Trophoblast cell (in vitro differentiated cells and primary cell): Measurements from ENCODE around the gene LMF1.

Source experiments
- DNase-seq, 2 donors: peaks; one replicate each; pipeline ENCODE4 v3.0.0-alpha.2; 2016
- H2AFZ ChIP-seq: 2 replicates; pipeline ENCODE4 v1.6.1; 2013; ENCODE audit warnings: low read length, moderate library complexity, mild to moderate bottlenecking; ENCODE audit not compliant: insufficient read depth, poor library complexity
- H2AK5ac ChIP-seq: 2 replicates; pipeline ENCODE4 v1.6.1; 2013; ENCODE audit warnings: mild to moderate bottlenecking, low read length
- H2BK120ac ChIP-seq: 2 replicates; pipeline ENCODE4 v1.6.1; 2013; ENCODE audit warnings: low read length, mild to moderate bottlenecking, moderate library complexity; ENCODE audit not compliant: insufficient read depth, poor library complexity
- H2BK12ac ChIP-seq: 2 replicates; pipeline ENCODE4 v1.6.1; 2013; ENCODE audit warnings: mild to moderate bottlenecking, low read length, moderate library complexity
- H2BK5ac ChIP-seq: 2 replicates; pipeline ENCODE4 v1.6.1; 2013; ENCODE audit warnings: low read length, low read depth, moderate library complexity, mild to moderate bottlenecking; ENCODE audit not compliant: poor library complexity
- H3K14ac ChIP-seq: 2 replicates; pipeline ENCODE4 v1.6.1; 2013; ENCODE audit warnings: mild to moderate bottlenecking, low read length
- H3K18ac ChIP-seq: 2 replicates; pipeline ENCODE4 v1.6.1; 2013; ENCODE audit warnings: mild to moderate bottlenecking, low read length
- H3K23ac ChIP-seq: 2 replicates; pipeline ENCODE4 v1.6.1; 2013; ENCODE audit warnings: low read length
- H3K27ac ChIP-seq: 2 replicates; pipeline ENCODE4 v1.5.1; 2013; ENCODE audit warnings: low read depth, mild to moderate bottlenecking, inconsistent platforms, low read length, moderate library complexity
- H3K27me3 ChIP-seq: 2 replicates; pipeline ENCODE4 v1.6.1; 2013; ENCODE audit warnings: inconsistent platforms, mild to moderate bottlenecking, low read length, moderate library complexity; ENCODE audit not compliant: insufficient read depth
- H3K36me3 ChIP-seq, 2 experiments: 1 replicate in 1 of 2; 2 replicates in 1 of 2; pipeline ENCODE4 v1.6.1; 2013; ENCODE audit warnings: low read length in 2 of 2, mild to moderate bottlenecking in 2 of 2, moderate library complexity in 1 of 2; ENCODE audit not compliant: insufficient read depth in 2 of 2, control insufficient read depth in 1 of 2
- H3K4ac ChIP-seq: 2 replicates; pipeline ENCODE4 v1.6.1; 2013; ENCODE audit warnings: low read depth, mild to moderate bottlenecking, low read length, moderate library complexity
- H3K4me1 ChIP-seq, 2 experiments: 1 replicate in 1 of 2; 2 replicates in 1 of 2; pipeline ENCODE4 v1.6.1; 2013; ENCODE audit warnings: low read length in 2 of 2, mild to moderate bottlenecking in 2 of 2, moderate library complexity in 1 of 2; ENCODE audit not compliant: insufficient read depth in 2 of 2, control insufficient read depth in 1 of 2
- H3K4me2 ChIP-seq: 2 replicates; pipeline ENCODE4 v1.6.1; 2013; ENCODE audit warnings: inconsistent platforms, mild to moderate bottlenecking, low read length, moderate library complexity
- H3K4me3 ChIP-seq: 2 replicates; pipeline ENCODE4 v1.5.1; 2013; ENCODE audit warnings: mild to moderate bottlenecking, low read depth, low read length, inconsistent platforms
- H3K79me1 ChIP-seq: one replicate; pipeline ENCODE4 v1.6.1; 2013; ENCODE audit warnings: low read length
- H3K79me2 ChIP-seq: 2 replicates; pipeline ENCODE4 v1.6.1; 2013; ENCODE audit warnings: low read length, mild to moderate bottlenecking; ENCODE audit not compliant: control insufficient read depth, insufficient read depth, poor library complexity
- H3K9ac ChIP-seq: 2 replicates; pipeline ENCODE4 v1.6.1; 2013; ENCODE audit warnings: mild to moderate bottlenecking, low read length
- H3K9me3 ChIP-seq: 2 replicates; pipeline ENCODE4 v1.6.1; 2013; ENCODE audit warnings: low read depth, mild to moderate bottlenecking, control low read depth, inconsistent platforms, low read length; ENCODE audit not compliant: insufficient read depth
- H4K12ac ChIP-seq: 2 replicates; pipeline ENCODE4 v1.6.1; 2013; ENCODE audit warnings: low read depth, mild to moderate bottlenecking, low read length, moderate library complexity
- H4K8ac ChIP-seq: 2 replicates; pipeline ENCODE4 v1.6.1; 2013; ENCODE audit warnings: low read depth, mild to moderate bottlenecking, low read length, moderate library complexity
- H4K91ac ChIP-seq: one replicate; pipeline ENCODE4 v1.6.1; 2013; ENCODE audit warnings: low read depth, mild to moderate bottlenecking, low read length, moderate library complexity
- WGBS: extraction: QIAGEN DNeasy Blood & Tissue Kit; methylation state at CpG from one replicate; pipeline ENCODE4 v1.1.7; 2013; ENCODE audit warnings: missing lambda C conversion rate; ENCODE audit not compliant: insufficient read length, insufficient coverage; ENCODE audit errors: extremely low coverage; 5-methylcytosine and 5-hydroxymethylcytosine counted together

Gene LMF1

GRCh38 chr16:807347-808084 lies 163.3 kb downstream of the LMF1 start:
- Histone ChIP-seq H4K8ac (peak overlapping the region; percentile 79), H4K91ac (peak overlapping the region; percentile 85), H4K12ac (peak overlapping the region; percentile 56), H3K23ac (no peak overlapping the region), H3K79me2 (peaks cover 5% of the 10 kb centered on the region), H3K27ac (no peak overlapping the region), H2BK5ac (peak overlapping the region; percentile 51), H3K9ac (peak overlapping the region; percentile 68), H2BK12ac (no peak overlapping the region), H3K14ac (peak overlapping the region; percentile 36), H2AFZ (peak overlapping the region; percentile 59), H2BK120ac (peak overlapping the region; percentile 64), H2AK5ac (peak overlapping the region; percentile 16), H3K27me3 (no peaks in the 10 kb centered on the region), H3K4me3 (peak overlapping the region; percentile 89), H3K9me3 (peaks cover 3% of the 10 kb centered on the region), H3K4me2 (peak overlapping the region; percentile 85), H3K4ac (peak overlapping the region; percentile 16), H3K18ac (peak overlapping the region; percentile 17), H3K79me1 (peaks cover 8% of the 10 kb centered on the region), H3K36me3 (no peaks in the 10 kb centered on the region), H3K4me1 (peaks cover 8 to 11% of the 10 kb centered on the region in 2 experiments)
- DNase-seq = peak; percentile 87 to 89
- no CpG with 5 or more reads among the region's 80 CpGs for WGBS

- no peak overlapping the region for H3K4me2 ChIP-seq
- H3K79me2 ChIP-seq = peaks cover 5% of the 10 kb centered on the region
- no peaks in the 10 kb centered on the region for H3K36me3 ChIP-seq
- no peak overlapping the region for H3K18ac ChIP-seq
- no CpG with 5 or more reads among the region's 17 CpGs for WGBS
- H2BK5ac ChIP-seq = no peak overlapping the region
- peaks cover 8% of the 10 kb centered on the region for H3K79me1 ChIP-seq
- no peak overlapping the region for H4K91ac ChIP-seq
- no peak for DNase-seq
- no peak overlapping the region for H3K4me3 ChIP-seq
- H4K12ac ChIP-seq = no peak overlapping the region
- H4K8ac ChIP-seq = no peak overlapping the region
- H3K4ac ChIP-seq = no peak overlapping the region
- no peak overlapping the region for H2BK120ac ChIP-seq
- H2AFZ ChIP-seq = no peak overlapping the region
- H3K9me3 ChIP-seq = peaks cover 1% of the 10 kb centered on the region
- H3K9ac ChIP-seq = no peak overlapping the region
- no peak overlapping the region for H2BK12ac ChIP-seq
- H3K27me3 ChIP-seq = no peaks in the 10 kb centered on the region
- no peak overlapping the region for H3K14ac ChIP-seq
- H3K23ac ChIP-seq = no peak overlapping the region
- H3K4me1 ChIP-seq = peaks cover 8 to 11% of the 10 kb centered on the region in 2 experiments
- H2AK5ac ChIP-seq = no peak overlapping the region
- no peak overlapping the region for H3K27ac ChIP-seq
Observed at GRCh38 chr16:805474-805873, 165.3 kb downstream of the LMF1 start.

- Histone ChIP-seq H2BK5ac (no peak overlapping the region), H2BK12ac (no peak overlapping the region), H3K9me3 (no peaks in the 10 kb centered on the region), H3K9ac (no peak overlapping the region), H3K27ac (no peak overlapping the region), H3K79me2 (peaks cover 5% of the 10 kb centered on the region), H3K14ac (no peak overlapping the region), H3K18ac (no peak overlapping the region), H2AK5ac (no peak overlapping the region), H3K36me3 (no peaks in the 10 kb centered on the region), H4K8ac (no peak overlapping the region), H3K23ac (no peak overlapping the region), H3K27me3 (no peaks in the 10 kb centered on the region), H3K4me3 (no peak overlapping the region), H3K79me1 (peaks cover 8% of the 10 kb centered on the region), H2BK120ac (no peak overlapping the region), H4K91ac (no peak overlapping the region), H4K12ac (no peak overlapping the region), H3K4me2 (no peak overlapping the region), H3K4ac (no peak overlapping the region), H2AFZ (no peak overlapping the region), H3K4me1 (peaks cover 12 to 15% of the 10 kb centered on the region in 2 experiments)
- peak; percentile 53 to 58 for DNase-seq
- no CpG with 5 or more reads among the region's 33 CpGs for WGBS
Observed at GRCh38 chr16:804193-805048, 166.4 kb downstream of the LMF1 start.

- no peaks in the 10 kb centered on the region for H3K36me3 ChIP-seq
- H2BK120ac ChIP-seq = no peak overlapping the region
- DNase-seq = no peak
- no peak overlapping the region for H3K4me3 ChIP-seq
- H3K18ac ChIP-seq = no peak overlapping the region
- no CpG with 5 or more reads among the region's 8 CpGs for WGBS
- H3K79me2 ChIP-seq = peaks cover 5% of the 10 kb centered on the region
- H3K9ac ChIP-seq = no peak overlapping the region
- no peak overlapping the region for H3K27ac ChIP-seq
- no peak overlapping the region for H4K91ac ChIP-seq
- H3K4me2 ChIP-seq = no peak overlapping the region
- no peak overlapping the region for H3K23ac ChIP-seq
- H2BK12ac ChIP-seq = no peak overlapping the region
- no peak overlapping the region for H2AFZ ChIP-seq
- H2AK5ac ChIP-seq = no peak overlapping the region
- no peak overlapping the region for H2BK5ac ChIP-seq
- H4K12ac ChIP-seq = no peak overlapping the region
- H3K27me3 ChIP-seq = no peaks in the 10 kb centered on the region
- H3K9me3 ChIP-seq = no peaks in the 10 kb centered on the region
- H3K14ac ChIP-seq = no peak overlapping the region
- peaks cover 12 to 13% of the 10 kb centered on the region in 2 experiments for H3K4me1 ChIP-seq
- no peak overlapping the region for H3K4ac ChIP-seq
- H4K8ac ChIP-seq = no peak overlapping the region
- peaks cover 8% of the 10 kb centered on the region for H3K79me1 ChIP-seq
Observed at GRCh38 chr16:803754-804080, 167.1 kb downstream of the LMF1 start.
